Osteocyte (in vitro differentiated cells): ENCODE data around the gene GABARAP. TPM values are rescaled to one million over a fixed set of nuclear protein-coding genes. Genes with fewer than 3 reads are reported as not detected.

Experiments used
- DNase-seq: peaks from one replicate; pipeline ENCODE4 v3.0.0; 2021; ENCODE audit warnings: mixed read lengths; ENCODE audit not compliant: unreplicated experiment; ENCODE audit errors: extremely low spot score
- H3K27ac Mint-ChIP-seq: one replicate; pipeline ENCODE4 v1.8.0; 2021; ENCODE audit warnings: mild to moderate bottlenecking, mixed read lengths; ENCODE audit not compliant: unreplicated experiment
- H3K27me3 Mint-ChIP-seq: one replicate; pipeline ENCODE4 v1.8.0; 2021; ENCODE audit warnings: mixed read lengths; ENCODE audit not compliant: unreplicated experiment
- H3K36me3 Mint-ChIP-seq: one replicate; pipeline ENCODE4 v1.8.0; 2021; ENCODE audit warnings: mixed read lengths; ENCODE audit not compliant: unreplicated experiment
- H3K4me1 Mint-ChIP-seq: one replicate; pipeline ENCODE4 v1.8.0; 2021; ENCODE audit warnings: mixed read lengths; ENCODE audit not compliant: unreplicated experiment
- H3K4me3 Mint-ChIP-seq: one replicate; pipeline ENCODE4 v1.8.0; 2021; ENCODE audit warnings: mild to moderate bottlenecking, moderate library complexity, mixed read lengths; ENCODE audit not compliant: unreplicated experiment
- H3K9me3 Mint-ChIP-seq: one replicate; pipeline ENCODE4 v1.8.0; 2021; ENCODE audit warnings: mixed read lengths; ENCODE audit not compliant: unreplicated experiment
- total RNA-seq: library from RNA; stranded (reverse); gene quantifications from 2 replicates; pipeline ENCODE4 v1.2.1, GENCODE V29; 2021
- TF ChIP-seq, protein P1 (sequence below): fragments of 200-600 bp; sonication (generic); IDR thresholded peaks from 2 replicates; pipeline ENCODE4 v1.5.0; 2021; ENCODE audit warnings: antibody characterized with exemption, mild to moderate bottlenecking, moderate library complexity

GABARAP gene
- total RNA-seq, 1 donor from 2014 or later: 642 TPM

DNA sequence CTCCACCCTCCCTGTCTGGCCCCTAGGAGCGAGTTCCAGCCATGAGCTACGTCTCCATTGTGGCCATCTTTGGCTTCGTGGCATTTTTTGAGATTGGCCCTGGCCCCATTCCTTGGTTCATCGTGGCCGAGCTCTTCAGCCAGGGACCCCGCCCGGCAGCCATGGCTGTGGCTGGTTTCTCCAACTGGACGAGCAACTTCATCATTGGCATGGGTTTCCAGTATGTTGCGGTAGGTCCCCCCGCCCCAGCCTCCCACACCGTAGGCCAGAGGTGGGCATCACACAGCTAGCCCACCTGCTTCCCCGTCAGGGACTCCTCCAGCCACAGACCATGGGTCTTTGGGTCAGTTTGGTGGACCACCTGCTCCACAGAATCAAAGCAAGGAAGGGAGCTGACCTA lies 43.4 kb upstream of the GABARAP start:
- Mint-ChIP-seq H3K27me3 (peaks cover 44% of the 10 kb centered on the region), H3K4me3 (no peak overlapping the region), H3K9me3 (no peaks in the 10 kb centered on the region), H3K27ac (no peak overlapping the region), H3K4me1 (peaks cover 19% of the 10 kb centered on the region), H3K36me3 (no peaks in the 10 kb centered on the region)
- no peak for DNase-seq
- TF ChIP-seq, protein P1, sequence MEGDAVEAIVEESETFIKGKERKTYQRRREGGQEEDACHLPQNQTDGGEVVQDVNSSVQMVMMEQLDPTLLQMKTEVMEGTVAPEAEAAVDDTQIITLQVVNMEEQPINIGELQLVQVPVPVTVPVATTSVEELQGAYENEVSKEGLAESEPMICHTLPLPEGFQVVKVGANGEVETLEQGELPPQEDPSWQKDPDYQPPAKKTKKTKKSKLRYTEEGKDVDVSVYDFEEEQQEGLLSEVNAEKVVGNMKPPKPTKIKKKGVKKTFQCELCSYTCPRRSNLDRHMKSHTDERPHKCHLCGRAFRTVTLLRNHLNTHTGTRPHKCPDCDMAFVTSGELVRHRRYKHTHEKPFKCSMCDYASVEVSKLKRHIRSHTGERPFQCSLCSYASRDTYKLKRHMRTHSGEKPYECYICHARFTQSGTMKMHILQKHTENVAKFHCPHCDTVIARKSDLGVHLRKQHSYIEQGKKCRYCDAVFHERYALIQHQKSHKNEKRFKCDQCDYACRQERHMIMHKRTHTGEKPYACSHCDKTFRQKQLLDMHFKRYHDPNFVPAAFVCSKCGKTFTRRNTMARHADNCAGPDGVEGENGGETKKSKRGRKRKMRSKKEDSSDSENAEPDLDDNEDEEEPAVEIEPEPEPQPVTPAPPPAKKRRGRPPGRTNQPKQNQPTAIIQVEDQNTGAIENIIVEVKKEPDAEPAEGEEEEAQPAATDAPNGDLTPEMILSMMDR: no peak

DNA sequence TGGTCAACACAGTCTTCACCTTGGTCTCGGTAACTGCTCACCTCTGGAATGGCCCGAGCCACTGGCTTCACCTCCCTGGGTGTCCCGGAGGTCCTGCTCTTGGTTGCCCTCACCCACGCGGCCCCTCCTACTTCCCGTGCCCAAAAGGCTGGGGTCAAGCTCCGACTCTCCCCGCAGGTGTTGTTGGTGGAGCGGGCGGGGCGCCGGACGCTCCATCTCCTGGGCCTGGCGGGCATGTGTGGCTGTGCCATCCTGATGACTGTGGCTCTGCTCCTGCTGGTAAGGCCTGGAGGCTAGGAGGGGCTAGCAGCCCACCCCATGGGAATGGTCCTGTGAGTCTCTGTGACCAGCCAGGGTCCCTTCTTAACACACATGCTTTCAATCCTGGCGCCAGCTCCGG lies 42.7 kb upstream of the GABARAP start:
- H3K4me3 Mint-ChIP-seq: no peak overlapping the region
- peaks cover 38% of the 10 kb centered on the region for H3K27me3 Mint-ChIP-seq
- no peaks in the 10 kb centered on the region for H3K36me3 Mint-ChIP-seq
- H3K4me1 Mint-ChIP-seq: peaks cover 21% of the 10 kb centered on the region
- TF ChIP-seq, protein P1: no peak
- H3K27ac Mint-ChIP-seq: no peak overlapping the region
- H3K9me3 Mint-ChIP-seq: no peaks in the 10 kb centered on the region
- no peak for DNase-seq

DNA sequence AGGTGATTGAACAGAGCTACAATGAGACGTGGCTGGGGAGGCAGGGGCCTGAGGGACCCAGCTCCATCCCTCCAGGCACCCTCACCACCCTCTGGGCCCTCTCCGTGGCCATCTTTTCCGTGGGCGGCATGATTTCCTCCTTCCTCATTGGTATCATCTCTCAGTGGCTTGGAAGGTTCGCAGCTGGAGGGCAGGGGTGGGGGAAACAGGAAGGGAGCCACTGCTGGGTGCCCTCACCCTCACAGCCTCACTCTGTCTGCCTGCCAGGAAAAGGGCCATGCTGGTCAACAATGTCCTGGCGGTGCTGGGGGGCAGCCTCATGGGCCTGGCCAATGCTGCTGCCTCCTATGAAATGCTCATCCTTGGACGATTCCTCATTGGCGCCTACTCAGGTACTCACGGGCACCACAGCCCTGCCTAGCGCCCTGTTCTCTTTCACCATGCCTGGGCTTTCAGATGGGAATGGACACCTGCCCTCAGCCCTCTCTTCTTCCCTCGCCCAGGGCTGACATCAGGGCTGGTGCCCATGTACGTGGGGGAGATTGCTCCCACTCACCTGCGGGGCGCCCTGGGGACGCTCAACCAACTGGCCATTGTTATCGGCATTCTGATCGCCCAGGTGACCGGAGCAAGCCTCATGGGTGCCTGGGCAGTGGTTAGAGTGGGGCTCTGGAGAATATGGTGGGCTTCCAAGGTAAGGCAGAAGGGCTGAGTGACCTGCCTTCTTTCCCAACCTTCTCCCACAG lies 41.4 kb upstream of the GABARAP start:
- Mint-ChIP-seq H3K27ac (no peak overlapping the region), H3K36me3 (no peaks in the 10 kb centered on the region), H3K9me3 (no peaks in the 10 kb centered on the region), H3K4me1 (peaks cover 21% of the 10 kb centered on the region), H3K27me3 (peaks cover 37% of the 10 kb centered on the region), H3K4me3 (no peak overlapping the region)
- TF ChIP-seq, protein P1: no peak
- no peak for DNase-seq

DNA sequence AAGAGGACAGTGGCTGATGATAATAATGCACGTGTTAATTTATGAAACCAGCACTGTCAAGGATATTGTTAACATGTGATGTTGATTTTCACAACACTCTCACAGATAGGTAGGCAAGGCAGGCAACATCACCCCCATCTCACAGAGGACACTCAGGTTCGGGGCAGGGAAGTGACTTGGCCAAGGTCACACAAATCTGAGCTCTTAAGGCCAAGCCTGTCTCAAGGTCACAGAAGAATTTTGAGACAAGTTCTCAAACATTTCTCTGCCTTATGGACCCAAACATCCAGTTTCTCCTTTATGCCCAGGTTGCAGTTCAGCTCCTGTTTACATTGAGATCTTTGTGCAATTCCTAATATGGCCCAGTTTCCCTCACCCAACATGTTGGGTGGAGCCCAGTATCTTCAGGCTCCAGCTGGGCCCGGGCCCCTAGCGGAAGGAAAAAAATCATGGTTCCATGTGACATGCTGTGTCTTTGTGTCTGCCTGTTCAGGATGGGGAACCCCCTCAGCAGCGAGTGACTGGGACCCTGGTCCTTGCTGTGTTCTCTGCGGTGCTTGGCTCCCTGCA lies 40.6 kb upstream of the GABARAP start:
- no peak overlapping the region for H3K27ac Mint-ChIP-seq
- H3K36me3 Mint-ChIP-seq: no peaks in the 10 kb centered on the region
- TF ChIP-seq, protein P1: no peak
- no peak for DNase-seq
- H3K27me3 Mint-ChIP-seq: peaks cover 29% of the 10 kb centered on the region
- no peaks in the 10 kb centered on the region for H3K9me3 Mint-ChIP-seq
- peaks cover 21% of the 10 kb centered on the region for H3K4me1 Mint-ChIP-seq
- H3K4me3 Mint-ChIP-seq: peak overlapping the region; percentile 26

DNA sequence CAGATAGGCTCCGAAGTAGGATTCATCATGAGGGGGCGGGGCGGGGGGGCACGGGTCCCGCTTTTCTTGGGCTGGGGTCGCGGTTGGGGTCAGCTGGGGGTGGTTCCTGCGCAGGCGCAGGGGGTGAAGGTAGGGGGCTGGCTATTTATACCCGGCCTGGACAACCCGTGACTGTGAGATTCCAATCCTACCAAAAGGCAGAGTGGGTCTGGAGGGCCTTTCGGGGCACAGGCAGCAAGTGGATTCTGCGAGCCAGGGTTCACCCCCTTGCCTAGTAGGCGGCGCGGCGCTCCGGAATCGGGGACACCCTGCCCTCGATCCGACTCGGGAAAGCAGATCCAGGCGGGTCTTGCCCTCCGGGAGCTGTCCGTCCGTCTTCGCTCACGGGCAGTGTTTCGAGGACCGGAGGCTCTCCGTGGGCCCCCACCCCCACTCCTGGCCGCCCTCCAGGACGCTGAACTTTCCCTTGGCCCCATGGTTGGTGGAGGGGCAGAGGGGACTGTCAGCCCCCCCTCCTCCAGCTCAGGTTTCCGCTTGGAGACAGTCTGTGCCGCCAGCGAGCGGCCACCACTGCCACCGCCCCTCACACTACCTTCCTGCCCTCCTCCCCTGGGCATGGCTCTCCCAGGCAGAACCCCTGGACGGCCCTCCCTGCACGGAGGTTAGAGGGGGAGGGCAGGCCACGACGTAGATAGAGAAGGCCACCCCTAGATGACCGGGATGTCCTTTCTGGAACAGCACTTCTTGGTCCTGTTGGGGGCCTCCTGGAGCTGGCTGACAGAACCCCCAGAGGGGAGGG lies 39.9 kb upstream of the GABARAP start:
- Mint-ChIP-seq H3K9me3 (no peaks in the 10 kb centered on the region), H3K27me3 (peaks cover 24% of the 10 kb centered on the region), H3K27ac (no peak overlapping the region), H3K4me1 (peaks cover 21% of the 10 kb centered on the region), H3K4me3 (peak overlapping the region; percentile 76), H3K36me3 (no peaks in the 10 kb centered on the region)
- DNase-seq: no peak
- TF ChIP-seq, protein P1: no peak
